Gastroesophageal sphincter (tissue), 4 donors: ENCODE results near the gene MC1R. TPM values are rescaled to one million over a fixed set of nuclear protein-coding genes. Genes with fewer than 3 reads are reported as not detected.

ENCODE experiments used
- ATAC-seq: fragments of 150-250 bp; one replicate; pipeline ENCODE4 v1.9.1; 2016; ENCODE audit warnings: mild to moderate bottlenecking, moderate library complexity
- H3K27ac ChIP-seq, 4 donors: fragments of 200-600 bp; sonication (generic) in 3 of 4; 1 replicate in 3 of 4; 2 replicates in 1 of 4; pipeline ENCODE4 v1.5.1; 2016 to 2019
- H3K27me3 ChIP-seq: fragments of 200-600 bp; sonication (generic); one replicate; pipeline ENCODE4 v1.5.1; 2019
- H3K36me3 ChIP-seq, 2 donors: fragments of 200-600 bp; sonication (generic); one replicate each; pipeline ENCODE4 v1.5.1; 2019; ENCODE audit warnings: control low read depth in 1 of 2
- H3K4me1 ChIP-seq, 3 donors: fragments of 200-600 bp; sonication (generic); 1 replicate in 2 of 3; 2 replicates in 1 of 3; pipeline ENCODE4 v1.5.1; 2016 to 2019; ENCODE audit warnings: control low read depth in 2 of 3
- H3K4me3 ChIP-seq, 2 donors: fragments of 200-600 bp; sonication (generic); one replicate each; pipeline ENCODE4 v1.5.1; 2019; ENCODE audit warnings: mild to moderate bottlenecking in 1 of 2, moderate library complexity in 1 of 2
- H3K9me3 ChIP-seq, 3 donors: fragments of 200-600 bp; sonication (generic); one replicate each; pipeline ENCODE4 v1.5.1; 2017 to 2019; ENCODE audit warnings: control low read depth in 2 of 3
- EP300 ChIP-seq: sonication (generic); formaldehyde crosslinking; IDR thresholded peaks from one replicate; pipeline ENCODE4 v1.6.1; 2017; ENCODE audit warnings: antibody characterized with exemption, mild to moderate bottlenecking
- POLR2A ChIP-seq, 2 donors: fragments of 450-650 bp; IDR thresholded peaks; one replicate each; pipeline ENCODE4 v1.6.1; 2017; ENCODE audit warnings: antibody characterized with exemption in 2 of 2, mild to moderate bottlenecking in 2 of 2, moderate library complexity in 1 of 2
- POLR2AphosphoS5 ChIP-seq: sonication (generic); formaldehyde crosslinking; IDR thresholded peaks from one replicate; pipeline ENCODE4 v1.6.1; 2017; ENCODE audit warnings: antibody characterized with exemption
- WGBS, 2 donors: methylation state at CpG; one replicate each; pipeline ENCODE4 v1.1.5; 2018; ENCODE audit warnings: low coverage in 1 of 2; 5-methylcytosine and 5-hydroxymethylcytosine counted together
- total RNA-seq, 4 donors: library from RNA; depleted of rRNA; stranded (reverse); fragments of >200 nt; gene quantifications; one replicate each; pipeline ENCODE4 v1.1.0, GENCODE V29; 2016
- TF ChIP-seq, protein P1 (sequence below), 4 experiments: fragments of 200-600 bp in 2 of 4; fragments of 450-650 bp in 2 of 4; sonication (generic) in 1 of 4; IDR thresholded peaks; one replicate each; pipeline ENCODE4 v1.5.1; 2017 to 2019; ENCODE audit warnings: antibody characterized with exemption in 4 of 4, mild to moderate bottlenecking in 2 of 4, moderate library complexity in 2 of 4

Gene MC1R
- total RNA-seq, 4 donors from 2014 or later = 1.0 to 7.3 (median 3.6) TPM

DNA sequence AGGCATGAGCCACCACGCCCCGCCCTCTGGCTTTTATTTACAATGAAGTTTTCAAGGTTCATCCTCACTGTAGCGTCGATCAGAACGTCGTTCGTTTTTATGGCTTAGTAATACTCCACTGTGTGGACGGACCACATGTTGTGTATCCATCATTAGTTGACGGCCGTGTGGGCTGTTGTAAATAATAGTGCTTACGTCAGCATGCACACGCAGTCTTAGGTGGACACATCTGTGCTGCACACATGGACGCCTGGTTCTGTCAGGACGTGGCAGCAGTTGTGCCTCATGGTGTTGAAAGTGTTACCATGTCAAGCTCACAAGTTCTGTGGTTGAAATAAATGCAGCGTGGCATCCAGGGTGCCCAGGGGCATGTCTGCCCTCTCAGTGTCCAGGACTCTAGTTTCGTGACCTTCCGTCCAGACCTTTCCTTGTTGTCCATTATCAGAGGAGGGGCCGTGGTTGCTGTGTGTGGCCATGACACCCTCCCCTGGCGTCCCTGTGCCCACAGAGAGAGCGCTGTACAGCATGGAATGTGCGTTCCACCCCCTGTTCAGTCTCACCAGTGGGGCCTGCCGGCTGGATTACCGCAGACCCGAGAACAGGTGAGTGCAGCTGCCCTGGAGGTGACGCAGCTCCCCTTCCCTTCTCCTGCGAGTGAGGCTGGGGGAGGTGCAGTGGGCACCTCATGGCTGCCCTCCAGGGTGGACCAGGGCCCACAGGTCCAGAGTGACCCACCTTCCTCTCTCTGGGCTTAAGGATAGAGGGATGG lies 23.0 kb upstream of the MC1R start:
- Histone ChIP-seq H3K27me3 (no peaks in the 10 kb centered on the region), H3K27ac (no peak overlapping the region), H3K36me3 (peaks cover 0 to 100% of the 10 kb centered on the region in 2 donors), H3K9me3 (no peaks in the 10 kb centered on the region), H3K4me1 (no peaks in the 10 kb centered on the region), H3K4me3 (no peak overlapping the region)
- ATAC-seq = no peak
- TF ChIP-seq POLR2AphosphoS5 (no peak), EP300 (no peak), POLR2A (IDR thresholded peaks at IDR 0.05) (no peak)
- TF ChIP-seq, protein P1, sequence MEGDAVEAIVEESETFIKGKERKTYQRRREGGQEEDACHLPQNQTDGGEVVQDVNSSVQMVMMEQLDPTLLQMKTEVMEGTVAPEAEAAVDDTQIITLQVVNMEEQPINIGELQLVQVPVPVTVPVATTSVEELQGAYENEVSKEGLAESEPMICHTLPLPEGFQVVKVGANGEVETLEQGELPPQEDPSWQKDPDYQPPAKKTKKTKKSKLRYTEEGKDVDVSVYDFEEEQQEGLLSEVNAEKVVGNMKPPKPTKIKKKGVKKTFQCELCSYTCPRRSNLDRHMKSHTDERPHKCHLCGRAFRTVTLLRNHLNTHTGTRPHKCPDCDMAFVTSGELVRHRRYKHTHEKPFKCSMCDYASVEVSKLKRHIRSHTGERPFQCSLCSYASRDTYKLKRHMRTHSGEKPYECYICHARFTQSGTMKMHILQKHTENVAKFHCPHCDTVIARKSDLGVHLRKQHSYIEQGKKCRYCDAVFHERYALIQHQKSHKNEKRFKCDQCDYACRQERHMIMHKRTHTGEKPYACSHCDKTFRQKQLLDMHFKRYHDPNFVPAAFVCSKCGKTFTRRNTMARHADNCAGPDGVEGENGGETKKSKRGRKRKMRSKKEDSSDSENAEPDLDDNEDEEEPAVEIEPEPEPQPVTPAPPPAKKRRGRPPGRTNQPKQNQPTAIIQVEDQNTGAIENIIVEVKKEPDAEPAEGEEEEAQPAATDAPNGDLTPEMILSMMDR (IDR thresholded peaks at IDR 0.05) = no peak
- 85 to 91% methylated on average over 13 to 18 of the region's 26 CpGs for WGBS, 2 donors

GRCh38 chr16:89897204-89897603 lies 21.5 kb upstream of the MC1R start:
- no peak overlapping the region for H3K4me3 ChIP-seq
- no peaks in the 10 kb centered on the region for H3K9me3 ChIP-seq
- no peaks in the 10 kb centered on the region for H3K27me3 ChIP-seq
- TF ChIP-seq, protein P1 (IDR thresholded peaks at IDR 0.05) = no peak
- no peak for TF ChIP-seq POLR2AphosphoS5
- no peak for TF ChIP-seq POLR2A (IDR thresholded peaks at IDR 0.05)
- no peak for TF ChIP-seq EP300
- no peaks in the 10 kb centered on the region for H3K4me1 ChIP-seq
- no peak overlapping the region for H3K27ac ChIP-seq
- WGBS, 2 donors = 92 to 95% methylated on average over 7 to 11 of the region's 11 CpGs
- no peak for ATAC-seq
- H3K36me3 ChIP-seq = peaks cover 0 to 91% of the 10 kb centered on the region in 2 donors

DNA sequence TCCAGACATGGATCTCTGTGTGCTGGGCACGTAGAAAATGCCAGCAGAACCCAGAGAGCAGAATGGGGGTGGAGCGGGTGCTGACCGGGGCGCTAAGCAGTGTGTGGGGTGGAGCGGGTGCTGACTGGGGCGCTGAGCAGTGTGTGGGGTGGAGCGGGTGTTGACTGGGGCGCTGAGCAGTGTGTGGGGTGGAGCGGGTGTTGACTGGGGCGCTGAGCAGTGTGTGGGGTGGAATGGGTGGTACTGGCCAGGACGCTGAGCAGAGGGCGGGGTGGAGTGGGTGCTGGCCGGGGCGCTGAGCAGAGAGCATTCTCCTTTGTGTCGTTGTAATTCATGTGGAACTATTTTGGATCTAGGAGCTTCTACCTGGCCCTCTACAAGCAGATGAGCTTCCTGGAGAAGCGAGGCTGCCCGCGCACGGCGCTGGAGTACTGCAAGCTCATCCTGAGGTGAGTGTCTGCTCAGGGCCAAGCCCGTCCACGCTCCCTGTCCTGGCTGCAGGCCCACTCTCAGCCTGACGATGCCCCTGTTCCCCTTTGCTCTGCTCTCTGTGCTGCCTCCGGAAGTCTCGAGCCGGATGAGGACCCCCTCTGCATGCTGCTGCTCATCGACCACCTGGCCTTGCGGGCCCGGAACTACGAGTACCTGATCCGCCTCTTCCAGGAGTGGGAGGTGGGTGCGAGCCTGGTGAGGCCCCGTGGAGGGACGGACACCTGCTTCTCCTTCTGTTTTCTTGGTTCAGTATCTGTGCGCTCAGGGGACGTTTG lies 20.3 kb upstream of the MC1R start:
- Histone ChIP-seq H3K4me3 (no peak overlapping the region), H3K27ac (no peak overlapping the region), H3K36me3 (peaks cover 0 to 90% of the 10 kb centered on the region in 2 donors), H3K4me1 (no peaks in the 10 kb centered on the region), H3K27me3 (no peaks in the 10 kb centered on the region), H3K9me3 (no peaks in the 10 kb centered on the region)
- ATAC-seq = no peak
- WGBS, 2 donors = 90 to 100% methylated on average over 2 to 26 of the region's 36 CpGs
- no peak for TF ChIP-seq POLR2A (IDR thresholded peaks at IDR 0.05)
- TF ChIP-seq, protein P1 (IDR thresholded peaks at IDR 0.05) = no peak
- TF ChIP-seq EP300 = no peak

DNA sequence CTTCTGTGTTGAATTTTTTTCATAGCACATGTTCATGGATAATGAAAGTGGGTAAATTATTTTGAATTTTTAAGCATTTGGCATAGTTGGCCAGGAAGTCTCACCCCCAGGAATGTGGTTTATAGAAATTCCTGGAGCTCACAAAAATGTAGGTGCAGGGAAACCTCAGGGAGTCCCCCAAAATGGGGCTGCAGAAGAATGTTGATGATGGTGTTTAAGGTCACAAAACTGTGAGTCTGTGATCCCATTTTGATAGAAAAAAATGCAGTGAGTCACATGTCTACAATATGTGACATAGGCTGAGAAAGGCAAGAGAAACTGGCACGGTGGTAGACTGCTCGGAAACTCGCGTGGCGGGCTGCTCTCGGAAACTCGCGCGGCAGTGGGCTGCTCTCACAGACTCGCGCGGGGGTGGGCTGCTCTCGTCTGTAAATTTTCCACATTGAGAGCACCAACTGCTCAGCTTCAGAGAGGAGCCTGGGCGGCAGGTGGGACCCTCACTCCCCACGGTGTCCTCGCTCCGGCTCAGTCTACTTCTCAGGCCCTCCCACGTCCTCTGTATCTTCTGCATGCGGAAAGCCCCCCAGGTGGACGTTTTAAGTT lies 18.7 kb upstream of the MC1R start:
- Histone ChIP-seq H3K4me1 (no peaks in the 10 kb centered on the region), H3K27me3 (no peaks in the 10 kb centered on the region), H3K36me3 (peaks cover 0 to 90% of the 10 kb centered on the region in 2 donors), H3K4me3 (no peak overlapping the region), H3K27ac (no peak overlapping the region), H3K9me3 (no peaks in the 10 kb centered on the region)
- TF ChIP-seq POLR2AphosphoS5 = no peak
- no peak for TF ChIP-seq EP300
- TF ChIP-seq, protein P1 (IDR thresholded peaks at IDR 0.05) = no peak
- no peak for TF ChIP-seq POLR2A (IDR thresholded peaks at IDR 0.05)
- ATAC-seq = no peak
- WGBS, 2 donors = 87 to 91% methylated on average over 12 to 20 of the region's 20 CpGs
